ENCODE results near the gene PFDN5. TPM values are rescaled to one million over a fixed set of nuclear protein-coding genes. Genes with fewer than 3 reads are reported as not detected.

PFDN5 gene
- total RNA-seq: 474 TPM
- long read RNA-seq, transcript PFDN5-203 (4 exons, 478 nt): minor isoform, 17 of 255 reads
- long read RNA-seq, transcript PFDN5-214 (6 exons, 847 nt): major isoform, 203 of 255 reads
- long read RNA-seq, partial matches to known transcripts: 5 of 255 reads
- long read RNA-seq, other reads (novel, unspliced or antisense): 19 of 255 reads

DNA sequence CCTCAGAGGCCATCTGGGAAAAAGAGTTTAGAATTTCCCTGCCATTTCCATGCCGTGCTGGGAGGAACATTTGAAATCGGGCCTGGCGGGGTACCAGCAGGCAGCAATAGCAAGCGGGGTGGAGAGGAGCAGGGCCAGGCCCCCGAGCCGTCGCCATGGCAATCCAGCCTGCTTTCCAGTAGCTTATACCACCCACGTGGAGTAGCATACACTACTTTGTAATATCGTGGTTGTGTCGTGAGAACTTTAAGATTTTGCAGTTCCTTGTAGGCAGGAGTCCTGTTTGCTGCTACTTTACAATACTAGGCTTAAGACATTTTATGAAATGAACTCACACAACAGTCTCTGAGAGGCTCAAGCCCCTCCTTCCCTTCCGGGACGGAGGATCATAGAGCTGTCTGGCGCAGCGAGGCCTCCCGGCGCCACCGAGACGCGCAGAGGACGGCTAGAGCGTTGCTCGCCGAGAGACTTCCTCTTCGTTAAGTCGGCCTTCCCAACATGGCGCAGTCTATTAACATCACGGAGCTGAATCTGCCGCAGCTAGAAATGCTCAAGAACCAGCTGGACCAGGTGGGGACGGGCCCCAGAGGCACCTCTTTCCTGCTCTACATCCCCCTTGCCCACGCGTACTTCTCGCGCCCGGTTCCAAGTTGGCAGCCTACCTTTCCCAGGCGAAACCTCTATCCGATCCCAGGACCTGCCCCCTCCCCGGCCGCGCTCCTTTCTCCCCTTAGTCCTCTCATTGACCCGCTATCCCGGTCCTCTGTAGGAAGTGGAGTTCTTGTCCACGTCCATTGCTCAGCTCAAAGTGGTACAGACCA, at the start of gene PFDN5:
Gene PFDN5, plus strand, starts transcription at position 473 of the 821 bp plus-strand sequence. Its CDS starts 26 bp downstream, at position 499.
- Histone ChIP-seq H3K27ac (peak within 1 kb of the TSS; percentile 92), H3K27me3 (ENCODE audit: low read depth) (no peaks in the 10 kb centered on the region), H3K36me3 (peaks cover 16% of the 10 kb centered on the region), H3K4me3 (peak within 1 kb of the TSS; percentile 77), H3K4me1 (peaks cover 48% of the 10 kb centered on the region), H3K9me3 (no peaks in the 10 kb centered on the region)
- intact Hi-C loops (cut with DNase I): no loop called here
- peak; percentile 95 for DNase-seq
- peak; percentile 91 to 94 for ATAC-seq
- TF ChIP-seq, protein P1, sequence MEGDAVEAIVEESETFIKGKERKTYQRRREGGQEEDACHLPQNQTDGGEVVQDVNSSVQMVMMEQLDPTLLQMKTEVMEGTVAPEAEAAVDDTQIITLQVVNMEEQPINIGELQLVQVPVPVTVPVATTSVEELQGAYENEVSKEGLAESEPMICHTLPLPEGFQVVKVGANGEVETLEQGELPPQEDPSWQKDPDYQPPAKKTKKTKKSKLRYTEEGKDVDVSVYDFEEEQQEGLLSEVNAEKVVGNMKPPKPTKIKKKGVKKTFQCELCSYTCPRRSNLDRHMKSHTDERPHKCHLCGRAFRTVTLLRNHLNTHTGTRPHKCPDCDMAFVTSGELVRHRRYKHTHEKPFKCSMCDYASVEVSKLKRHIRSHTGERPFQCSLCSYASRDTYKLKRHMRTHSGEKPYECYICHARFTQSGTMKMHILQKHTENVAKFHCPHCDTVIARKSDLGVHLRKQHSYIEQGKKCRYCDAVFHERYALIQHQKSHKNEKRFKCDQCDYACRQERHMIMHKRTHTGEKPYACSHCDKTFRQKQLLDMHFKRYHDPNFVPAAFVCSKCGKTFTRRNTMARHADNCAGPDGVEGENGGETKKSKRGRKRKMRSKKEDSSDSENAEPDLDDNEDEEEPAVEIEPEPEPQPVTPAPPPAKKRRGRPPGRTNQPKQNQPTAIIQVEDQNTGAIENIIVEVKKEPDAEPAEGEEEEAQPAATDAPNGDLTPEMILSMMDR (IDR thresholded peaks at IDR 0.05): peak; percentile 26

DNA sequence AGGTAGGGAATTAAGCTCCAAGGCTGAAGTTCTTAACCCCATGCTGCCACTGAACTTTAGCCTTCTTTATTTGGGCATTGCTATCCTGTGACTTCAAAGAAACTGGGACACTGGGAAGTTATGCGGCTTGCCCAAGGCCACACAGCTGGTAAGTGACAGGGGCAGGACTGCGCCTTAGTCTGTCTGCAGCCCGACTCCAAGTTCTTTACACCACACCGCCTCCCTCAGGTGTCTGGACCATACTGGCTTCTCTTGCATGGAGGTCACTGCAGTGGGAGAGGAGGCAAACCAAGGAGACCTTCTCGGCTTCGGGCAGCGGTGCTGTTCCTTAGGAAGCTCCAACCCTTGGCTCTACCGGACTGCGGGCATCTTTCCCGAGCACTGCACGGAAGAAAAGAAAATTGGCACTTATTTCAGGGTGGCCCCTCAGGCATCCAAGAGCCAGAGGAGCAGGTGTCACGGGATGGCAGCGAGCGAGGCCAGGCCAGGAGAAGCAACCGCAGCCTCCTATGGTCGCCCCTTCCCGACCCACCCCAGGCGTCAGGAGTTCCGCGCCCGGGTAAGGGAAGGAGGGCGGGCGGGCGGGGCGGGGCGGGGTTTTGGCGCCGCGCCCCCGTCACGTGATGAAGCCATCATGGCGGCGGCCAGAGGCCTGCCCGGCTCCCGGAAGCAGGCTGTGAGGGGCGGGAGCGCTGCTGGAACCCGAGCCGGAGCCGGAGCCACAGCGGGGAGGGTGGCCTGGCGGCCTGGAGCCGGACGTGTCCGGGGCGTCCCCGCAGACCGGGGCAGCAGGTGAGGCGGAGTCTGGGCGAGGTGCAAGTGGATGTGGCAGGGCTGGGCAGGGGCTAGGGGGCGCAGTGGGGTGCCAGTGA, 43.6 kb upstream of the PFDN5 start:
- peaks cover 19% of the 10 kb centered on the region for H3K36me3 ChIP-seq
- peak overlapping the region; percentile 84 for H3K4me3 ChIP-seq
- intact Hi-C loops (cut with DNase I): no loop called here
- DNase-seq: peak; percentile 83
- TF ChIP-seq, protein P1 (IDR thresholded peaks at IDR 0.05): peak; percentile 31
- H3K4me1 ChIP-seq: peaks cover 30% of the 10 kb centered on the region
- peak; percentile 94 to 96 for ATAC-seq
- H3K27me3 ChIP-seq (ENCODE audit: low read depth): no peaks in the 10 kb centered on the region
- peak overlapping the region; percentile 87 for H3K27ac ChIP-seq
- H3K9me3 ChIP-seq: no peaks in the 10 kb centered on the region

DNA sequence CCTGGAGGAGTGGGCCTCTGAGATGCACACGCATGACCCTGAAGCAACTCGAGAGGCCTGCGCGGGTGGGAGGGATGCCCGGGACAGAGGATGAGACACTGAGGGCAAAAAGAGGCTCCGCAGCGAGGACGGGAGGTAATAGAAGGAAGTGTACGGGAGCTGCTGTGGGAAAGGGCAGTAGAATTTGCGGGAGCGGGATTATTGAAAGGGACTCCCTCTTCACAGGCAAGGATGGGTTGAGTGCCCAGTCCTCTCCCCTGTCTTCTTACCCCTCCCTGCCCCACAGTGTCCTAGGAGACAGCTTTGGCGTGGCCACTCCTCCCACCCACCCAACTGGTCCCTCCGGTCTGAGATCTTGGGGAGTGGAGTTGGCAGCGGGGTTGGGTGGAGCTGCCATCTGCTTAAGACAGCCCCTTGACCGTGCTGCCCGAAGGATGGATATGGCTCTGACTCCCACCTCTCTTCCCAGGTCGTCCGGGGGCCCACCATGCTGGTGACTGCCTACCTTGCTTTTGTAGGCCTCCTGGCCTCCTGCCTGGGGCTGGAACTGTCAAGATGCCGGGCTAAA, 42.9 kb upstream of the PFDN5 start:
- peaks cover 19% of the 10 kb centered on the region for H3K36me3 ChIP-seq
- no peaks in the 10 kb centered on the region for H3K9me3 ChIP-seq
- peaks cover 30% of the 10 kb centered on the region for H3K4me1 ChIP-seq
- ATAC-seq (peak; percentile 53 to 60), DNase-seq (peak; percentile 68)
- TF ChIP-seq, protein P1 (IDR thresholded peaks at IDR 0.05): no peak
- H3K4me3 ChIP-seq: peak overlapping the region; percentile 84
- peak overlapping the region; percentile 87 for H3K27ac ChIP-seq
- no peaks in the 10 kb centered on the region for H3K27me3 ChIP-seq (ENCODE audit: low read depth)
- intact Hi-C loops (cut with DNase I): no loop called here

DNA sequence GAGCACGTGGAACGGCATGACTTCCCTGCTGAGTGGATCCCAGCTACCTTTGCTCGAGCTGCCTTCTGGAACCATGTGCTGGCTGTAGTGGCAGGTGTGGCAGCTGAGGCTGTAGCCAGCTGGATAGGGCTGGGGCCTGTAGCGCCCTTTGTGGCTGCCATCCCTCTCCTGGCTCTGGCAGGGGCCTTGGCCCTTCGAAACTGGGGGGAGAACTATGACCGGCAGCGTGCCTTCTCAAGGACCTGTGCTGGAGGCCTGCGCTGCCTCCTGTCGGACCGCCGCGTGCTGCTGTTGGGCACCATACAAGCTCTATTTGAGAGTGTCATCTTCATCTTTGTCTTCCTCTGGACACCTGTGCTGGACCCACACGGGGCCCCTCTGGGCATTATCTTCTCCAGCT, 42.0 kb upstream of the PFDN5 start:
- Histone ChIP-seq H3K9me3 (no peaks in the 10 kb centered on the region), H3K27me3 (ENCODE audit: low read depth) (no peaks in the 10 kb centered on the region), H3K4me3 (peak overlapping the region; percentile 84), H3K36me3 (peaks cover 19% of the 10 kb centered on the region), H3K4me1 (peaks cover 30% of the 10 kb centered on the region), H3K27ac (peak overlapping the region; percentile 87)
- ATAC-seq (no peak), DNase-seq (no peak)
- TF ChIP-seq, protein P1 (IDR thresholded peaks at IDR 0.05): no peak
- intact Hi-C loops (cut with DNase I): no loop called here
